ENCODE data around the gene MON1B.

- TF ChIP-seq POLR2AphosphoS5 (IDR thresholded peaks at IDR 0.05) (no peak), CTCF (IDR thresholded peaks at IDR 0.05) (no peak), POLR2A (IDR thresholded peaks at IDR 0.05) (no peak), EP300 (IDR thresholded peaks at IDR 0.05; ENCODE audit: low read depth) (no peak)
These were observed 22.1 kb upstream of the MON1B start for GRCh38 chr16:77168901-77169300.

All from transverse colon (tissue), 4 donors.